Measurements from ENCODE around the gene BAG3. TPM values are rescaled to one million over a fixed set of nuclear protein-coding genes. Genes with fewer than 3 reads are reported as not detected.

Gene BAG3
- total and polyA plus RNA-seq, 3 donors from 2014 or later, result 36.7 to 50.3 (median 44.8) TPM

GRCh38 chr10:119715628-119716505 is 64.7 kb downstream of the BAG3 start:
- DNase-seq, result peak; percentile 34
- 45 to 55% methylated on average over 8 of the region's 8 CpGs for WGBS, 2 donors
- TF ChIP-seq CTCF (IDR thresholded peaks at IDR 0.05) (no peak), POLR2A (IDR thresholded peaks at IDR 0.05) (no peak)
- peak overlapping the region; percentile 23 to 61 for H3K27ac ChIP-seq
- no peaks in the 10 kb centered on the region for H3K4me1 ChIP-seq
- no peak overlapping the region for H3K4me3 ChIP-seq
- intact Hi-C loops (cut with DNase I; ENCODE audit: low total_unique reads), result no loop called here
- H3K36me3 ChIP-seq (ENCODE audit: low read depth, missing control alignments), result no peaks in the 10 kb centered on the region
- H3K9me3 ChIP-seq, result no peaks in the 10 kb centered on the region
- no peaks in the 10 kb centered on the region for H3K27me3 ChIP-seq

- H3K27me3 ChIP-seq, result no peaks in the 10 kb centered on the region
- TF ChIP-seq CTCF (IDR thresholded peaks at IDR 0.05) (no peak), POLR2A (IDR thresholded peaks at IDR 0.05) (no peak)
- H3K4me1 ChIP-seq, result peaks cover 4% of the 10 kb centered on the region
- no peaks in the 10 kb centered on the region for H3K9me3 ChIP-seq
- no peak overlapping the region for H3K4me3 ChIP-seq
- intact Hi-C loops (cut with DNase I; ENCODE audit: low total_unique reads), result no loop called here
- H3K27ac ChIP-seq, result no peak overlapping the region
- DNase-seq, result no peak
- H3K36me3 ChIP-seq (ENCODE audit: low read depth, missing control alignments), result no peaks in the 10 kb centered on the region
- 89 to 90% methylated on average over 2 of the region's 2 CpGs for WGBS, 2 donors
Measured at GRCh38 chr10:119723161-119723560, 72.0 kb downstream of the BAG3 start.

- 69 to 73% methylated on average over 3 of the region's 3 CpGs for WGBS, 2 donors
- H3K9me3 ChIP-seq, result no peaks in the 10 kb centered on the region
- intact Hi-C loops (cut with DNase I; ENCODE audit: low total_unique reads), result no loop called here
- peaks cover 4% of the 10 kb centered on the region for H3K4me1 ChIP-seq
- no peaks in the 10 kb centered on the region for H3K27me3 ChIP-seq
- no peak overlapping the region for H3K4me3 ChIP-seq
- TF ChIP-seq POLR2A (IDR thresholded peaks at IDR 0.05) (no peak), CTCF (IDR thresholded peaks at IDR 0.05) (no peak)
- DNase-seq, result no peak
- no peak overlapping the region for H3K27ac ChIP-seq
- no peaks in the 10 kb centered on the region for H3K36me3 ChIP-seq (ENCODE audit: low read depth, missing control alignments)
Measured at GRCh38 chr10:119723624-119724023, 72.4 kb downstream of the BAG3 start.

GRCh38 chr10:119724593-119725516 is 73.7 kb downstream of the BAG3 start:
- Histone ChIP-seq H3K36me3 (ENCODE audit: low read depth, missing control alignments) (no peaks in the 10 kb centered on the region), H3K27ac (peak overlapping the region; percentile 91 to 97), H3K27me3 (no peaks in the 10 kb centered on the region), H3K4me1 (peaks cover 4% of the 10 kb centered on the region), H3K9me3 (no peaks in the 10 kb centered on the region), H3K4me3 (peak overlapping the region; percentile 75 to 96)
- no peak for DNase-seq
- no peak for TF ChIP-seq POLR2A (IDR thresholded peaks at IDR 0.05)
- 9 to 13% methylated on average over 21 of the region's 21 CpGs for WGBS, 2 donors
- intact Hi-C loops (cut with DNase I; ENCODE audit: low total_unique reads), result no loop called here

- no peak for DNase-seq
- peak overlapping the region; percentile 91 to 97 for H3K27ac ChIP-seq
- no peaks in the 10 kb centered on the region for H3K36me3 ChIP-seq (ENCODE audit: low read depth, missing control alignments)
- intact Hi-C loops (cut with DNase I; ENCODE audit: low total_unique reads), result no loop called here
- H3K4me1 ChIP-seq, result peaks cover 4% of the 10 kb centered on the region
- no peaks in the 10 kb centered on the region for H3K27me3 ChIP-seq
- WGBS, 2 donors, result 1 to 7% methylated on average over 21 to 32 of the region's 32 CpGs
- no peaks in the 10 kb centered on the region for H3K9me3 ChIP-seq
- H3K4me3 ChIP-seq, result peak overlapping the region; percentile 75 to 96
- TF ChIP-seq CTCF (IDR thresholded peaks at IDR 0.05) (no peak), POLR2A (IDR thresholded peaks at IDR 0.05) (no peak)
Measured at GRCh38 chr10:119725517-119725827, 74.3 kb downstream of the BAG3 start.
